Naive thymus-derived CD8-positive, alpha-beta T cell (primary cell): ENCODE results near the gene EFCAB8. TPM values are rescaled to one million over a fixed set of nuclear protein-coding genes. Genes with fewer than 3 reads are reported as not detected.
"Not testable (repeated sequence)": the region's sequence is repeated elsewhere in the genome, so short reads cannot be mapped to it uniquely, and the experiment has no call there.

Experiments
- ATAC-seq, 2 donors: fragments of 150-1000 bp; cut with Tn5 transposase in 1 of 2; sonication (Bioruptor Pico), chemical (Tn5 transposase) in 1 of 2; 1 replicate in 1 of 2; 2 replicates in 1 of 2; pipeline ENCODE4 v1.10.0; 2021; ENCODE audit warnings: mild to moderate bottlenecking in 2 of 2, moderate library complexity in 2 of 2
- POLR2A ChIA-PET: fragments of 350-600 bp; sonication (Branson Sonifier 250); formaldehyde crosslinking; loops from one replicate; lab custom pipeline; 2021; ENCODE audit warnings: antibody characterized with exemption; lab: Charles Lee
- DNase-seq, 10 donors: peaks; one replicate each; pipeline versions ENCODE4 v3.0.0 to v3.0.0-alpha.2; 2020 to 2022
- H3K27ac Mint-ChIP-seq, 10 donors: one replicate each; pipeline ENCODE4 v1.8.0; 2020 to 2022; ENCODE audit warnings: mild to moderate bottlenecking in 10 of 10, mixed read lengths in 10 of 10, moderate library complexity in 4 of 10, inconsistent platforms in 1 of 10
- H3K27me3 Mint-ChIP-seq, 5 donors: one replicate each; pipeline ENCODE4 v1.8.0; 2021 to 2022; ENCODE audit warnings: mixed read lengths in 5 of 5
- H3K36me3 Mint-ChIP-seq, 3 donors: one replicate each; pipeline ENCODE4 v1.8.0; 2020 to 2022; ENCODE audit warnings: mixed read lengths in 3 of 3, mild to moderate bottlenecking in 2 of 3, inconsistent platforms in 1 of 3
- H3K4me1 Mint-ChIP-seq, 4 donors: one replicate each; pipeline ENCODE4 v1.8.0; 2021 to 2022; ENCODE audit warnings: mixed read lengths in 4 of 4
- H3K4me3 Mint-ChIP-seq, 10 donors: one replicate each; pipeline ENCODE4 v1.8.0; 2020 to 2022; ENCODE audit warnings: mild to moderate bottlenecking in 10 of 10, mixed read lengths in 10 of 10, moderate library complexity in 6 of 10, inconsistent platforms in 1 of 10
- H3K9me3 Mint-ChIP-seq, 9 donors: one replicate each; pipeline ENCODE4 v1.8.0; 2020 to 2022; ENCODE audit warnings: mixed read lengths in 9 of 9, mild to moderate bottlenecking in 3 of 9, inconsistent platforms in 1 of 9, moderate library complexity in 1 of 9
- polyA plus RNA-seq, 3 donors: library from polyadenylated mRNA; unstranded; fragments of 300-500 nt; fragmentation: Illumina TruSeq; gene quantifications; one replicate each; pipeline ENCODE4 v1.2.3, GENCODE V29; 2021
- total RNA-seq, 8 experiments: library from RNA in 2 of 8; stranded (reverse) in 2 of 8; gene quantifications; one replicate each; pipeline ENCODE4 v1.2.3 and lab custom pipeline; 2021 to 2026

Gene EFCAB8
- total and polyA plus RNA-seq, 5 experiments from 2014 or later: 2.2 to 2.9 TPM; not detected in 3

DNA sequence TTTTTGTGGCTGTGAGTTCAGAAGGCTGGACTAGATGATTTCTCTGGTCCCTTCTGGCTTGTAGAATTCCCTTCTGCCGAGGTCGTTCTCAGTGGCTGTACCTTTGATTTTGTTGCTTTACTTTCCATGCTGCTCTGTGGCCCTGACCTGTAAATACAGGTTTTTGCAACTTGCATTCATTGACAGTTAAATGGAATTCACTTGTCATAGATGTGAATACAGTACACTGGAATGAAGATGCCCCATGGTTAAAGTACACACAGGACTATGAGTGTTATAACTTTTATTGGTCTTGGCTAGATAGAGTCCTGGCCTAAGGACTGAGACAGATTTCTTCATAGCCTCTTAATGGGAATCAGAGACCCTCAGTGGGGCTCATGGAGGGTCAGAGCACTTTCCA, 12.9 kb upstream of the EFCAB8 start:
- POLR2A ChIA-PET: no interaction called here
- Mint-ChIP-seq H3K9me3 (no peaks in the 10 kb centered on the region), H3K4me1 (peaks cover 25 to 60% (median 39%) of the 10 kb centered on the region in 4 donors), H3K36me3 (peaks cover 4 to 92% (median 25%) of the 10 kb centered on the region in 3 donors), H3K27me3 (no peaks in the 10 kb centered on the region), H3K27ac (peak overlapping the region in 5 of 10 donors; percentile 8 to 83 (median 51)), H3K4me3 (no peak overlapping the region)
- DNase-seq (no peak), ATAC-seq (no peak)

DNA sequence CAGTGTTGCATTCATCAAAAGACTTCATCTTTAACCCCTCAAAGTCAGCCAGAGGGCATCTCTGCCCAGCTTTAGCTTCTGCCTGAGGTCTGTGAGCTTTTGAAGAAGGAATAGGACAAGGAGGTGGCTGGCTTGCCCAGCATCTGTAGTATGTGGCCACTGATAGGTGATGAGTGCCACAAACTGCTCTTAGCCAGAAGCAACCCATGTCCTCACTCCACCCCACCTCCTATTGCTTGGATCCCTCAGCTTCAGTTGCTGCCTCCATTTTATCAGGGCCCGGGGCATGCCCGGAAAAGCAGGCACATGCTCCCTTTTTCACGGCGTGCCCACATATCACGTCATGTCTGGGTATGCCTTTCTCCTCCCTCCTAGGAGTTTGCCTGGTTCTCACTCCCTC, 11.9 kb upstream of the EFCAB8 start:
- H3K9me3 Mint-ChIP-seq: no peaks in the 10 kb centered on the region
- peaks cover 4 to 95% (median 25%) of the 10 kb centered on the region in 3 donors for H3K36me3 Mint-ChIP-seq
- H3K27me3 Mint-ChIP-seq: no peaks in the 10 kb centered on the region
- peak overlapping the region in 7 of 10 donors; percentile 10 to 62 (median 56) for H3K27ac Mint-ChIP-seq
- DNase-seq: no peak
- peaks cover 20 to 50% (median 30%) of the 10 kb centered on the region in 4 donors for H3K4me1 Mint-ChIP-seq
- POLR2A ChIA-PET: interaction anchor here (0.6 kb wide), 1 partner anchor 667 kb away, joined by 3 read pairs; no protein-coding TSS in a partner anchor
- ATAC-seq: no peak
- H3K4me3 Mint-ChIP-seq: peak overlapping the region in 1 of 10 donors; percentile 16

GRCh38 chr20:32847964-32848363, 10.8 kb upstream of the EFCAB8 start:
- peaks cover 16 to 41% (median 21%) of the 10 kb centered on the region in 4 donors for H3K4me1 Mint-ChIP-seq
- peaks cover 4 to 94% (median 24%) of the 10 kb centered on the region in 3 donors for H3K36me3 Mint-ChIP-seq
- no peaks in the 10 kb centered on the region for H3K27me3 Mint-ChIP-seq
- no peak for DNase-seq
- POLR2A ChIA-PET: no interaction called here
- no peaks in the 10 kb centered on the region for H3K9me3 Mint-ChIP-seq
- ATAC-seq: no peak
- peak overlapping the region in 5 of 10 donors; percentile 7 to 69 (median 61) for H3K27ac Mint-ChIP-seq
- H3K4me3 Mint-ChIP-seq: no peak overlapping the region

GRCh38 chr20:32848846-32849245, 9.9 kb upstream of the EFCAB8 start:
- peaks cover 4 to 94% (median 26%) of the 10 kb centered on the region in 3 donors for H3K36me3 Mint-ChIP-seq

GRCh38 chr20:32849577-32849976, 9.1 kb upstream of the EFCAB8 start:
- H3K27me3 Mint-ChIP-seq: no peaks in the 10 kb centered on the region
- DNase-seq: no peak
- POLR2A ChIA-PET: no interaction called here
- peak overlapping the region in 4 of 10 donors; percentile 8 to 63 (median 20) for H3K27ac Mint-ChIP-seq
- H3K36me3 Mint-ChIP-seq: peaks cover 4 to 91% (median 26%) of the 10 kb centered on the region in 3 donors
- H3K9me3 Mint-ChIP-seq: no peaks in the 10 kb centered on the region
- ATAC-seq: no peak
- peaks cover 12 to 31% (median 16%) of the 10 kb centered on the region in 4 donors for H3K4me1 Mint-ChIP-seq
- H3K4me3 Mint-ChIP-seq: no peak overlapping the region

More at GRCh38 chr20:32848846-32849245, 9.9 kb upstream of the EFCAB8 start:
- H3K4me1 Mint-ChIP-seq: peaks cover 15 to 37% (median 20%) of the 10 kb centered on the region in 4 donors
- H3K9me3 Mint-ChIP-seq: no peaks in the 10 kb centered on the region
- ATAC-seq (no peak), DNase-seq (no peak)
- H3K4me3 Mint-ChIP-seq: no peak overlapping the region
- POLR2A ChIA-PET: no interaction called here
- no peaks in the 10 kb centered on the region for H3K27me3 Mint-ChIP-seq
- H3K27ac Mint-ChIP-seq: peak overlapping the region in 3 of 10 donors; percentile 19 to 49 (median 36)

- H3K4me3 Mint-ChIP-seq: no peak overlapping the region
- H3K9me3 Mint-ChIP-seq: no peaks in the 10 kb centered on the region
- POLR2A ChIA-PET: no interaction called here
- peaks cover 8 to 24% (median 19%) of the 10 kb centered on the region in 4 donors for H3K4me1 Mint-ChIP-seq
- peak overlapping the region in 8 of 10 donors; percentile 0 to 88 (median 38) for H3K27ac Mint-ChIP-seq
- DNase-seq: no peak
- no peaks in the 10 kb centered on the region for H3K27me3 Mint-ChIP-seq
- H3K36me3 Mint-ChIP-seq: peaks cover 0 to 79% (median 6%) of the 10 kb centered on the region in 3 donors
- no peak for ATAC-seq
These were observed 3.3 kb upstream of the EFCAB8 start for GRCh38 chr20:32855387-32855786.

GRCh38 chr20:32858189-32858588, 534 bp upstream of the EFCAB8 start:
- DNase-seq (no peak), ATAC-seq (no peak)
- Mint-ChIP-seq H3K4me1 (peaks cover 8 to 25% (median 19%) of the 10 kb centered on the region in 4 donors), H3K4me3 (no peak overlapping the region), H3K9me3 (no peaks in the 10 kb centered on the region), H3K36me3 (peaks cover 0 to 54% (median 2%) of the 10 kb centered on the region in 3 donors), H3K27ac (peak overlapping the region in 5 of 10 donors; percentile 26 to 66 (median 58)), H3K27me3 (no peaks in the 10 kb centered on the region)
- POLR2A ChIA-PET: no interaction called here

- H3K4me3 Mint-ChIP-seq: no peak overlapping the region
- H3K9me3 Mint-ChIP-seq: no peaks in the 10 kb centered on the region
- peak overlapping the region in 3 of 10 donors; percentile 5 to 41 (median 18) for H3K27ac Mint-ChIP-seq
- POLR2A ChIA-PET: interaction anchor here (0.6 kb wide), 1 partner anchor 195 kb away, joined by 3 read pairs; no protein-coding TSS in a partner anchor
- DNase-seq (no peak), ATAC-seq (no peak)
- peaks cover 7 to 12% (median 10%) of the 10 kb centered on the region in 4 donors for H3K4me1 Mint-ChIP-seq
- no peaks in the 10 kb centered on the region for H3K27me3 Mint-ChIP-seq
- peaks cover 0 to 31% (median 0%) of the 10 kb centered on the region in 3 donors for H3K36me3 Mint-ChIP-seq
These were observed 2.7 kb downstream of the EFCAB8 start for GRCh38 chr20:32861446-32861845.

DNA sequence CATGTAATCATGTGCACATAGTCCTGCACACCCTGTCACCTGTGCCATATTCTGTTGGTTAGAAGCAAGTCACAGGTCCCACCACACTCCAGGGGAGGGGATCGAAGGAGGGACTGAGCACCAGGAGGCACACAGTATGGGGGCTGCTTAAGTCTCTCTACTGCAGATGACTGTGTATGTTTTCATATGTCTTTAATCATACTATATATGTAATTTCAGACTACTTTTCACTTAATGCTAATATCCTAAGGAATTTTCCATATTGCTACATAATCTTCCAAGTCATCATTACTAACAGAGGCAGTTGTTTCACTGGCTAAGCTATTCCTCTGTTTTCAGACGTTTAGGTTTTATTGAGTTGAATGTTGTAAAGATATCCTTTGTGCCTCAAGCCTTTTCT, 10.8 kb downstream of the EFCAB8 start:
- POLR2A ChIA-PET: no interaction called here
- Mint-ChIP-seq H3K27ac (peak overlapping the region in 1 of 10 donors; percentile 7), H3K36me3 (peaks cover 0 to 10% (median 8%) of the 10 kb centered on the region in 3 donors), H3K9me3 (no peaks in the 10 kb centered on the region), H3K4me3 (no peak overlapping the region), H3K27me3 (no peaks in the 10 kb centered on the region), H3K4me1 (peaks cover 0 to 14% (median 2%) of the 10 kb centered on the region in 4 donors)
- ATAC-seq (no peak), DNase-seq (no peak)

DNA sequence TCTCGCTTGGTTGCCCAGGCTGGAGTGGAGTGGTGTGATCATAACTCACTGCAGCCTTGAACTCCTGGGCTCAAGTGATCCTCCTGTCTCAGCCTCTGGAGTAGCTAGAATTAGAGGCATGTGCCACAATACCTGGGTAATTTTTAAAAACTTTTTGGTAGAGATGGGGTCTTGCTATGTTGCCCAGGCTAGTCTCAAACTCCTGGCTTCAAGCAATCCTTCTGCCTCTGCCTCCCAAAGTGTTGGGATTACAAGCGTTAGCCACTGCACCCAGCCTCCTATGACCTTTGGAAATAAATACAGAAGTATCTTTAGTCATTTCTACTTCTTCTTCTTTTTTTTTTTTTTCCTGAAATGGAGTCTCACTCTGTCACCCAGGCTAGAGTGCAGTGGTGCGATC, 11.8 kb downstream of the EFCAB8 start:
- not testable (repeated sequence) for DNase-seq, H3K9me3 Mint-ChIP-seq, ATAC-seq, H3K27ac Mint-ChIP-seq, H3K27me3 Mint-ChIP-seq, H3K4me3 Mint-ChIP-seq
- Mint-ChIP-seq H3K4me1 (peaks cover 0 to 14% (median under 1%) of the 10 kb centered on the region in 4 donors), H3K36me3 (peaks cover 0 to 17% (median 8%) of the 10 kb centered on the region in 3 donors)
- POLR2A ChIA-PET: interaction anchor here (0.7 kb wide), 1 partner anchor 1012 kb away, joined by 3 read pairs; no protein-coding TSS in a partner anchor

GRCh38 chr20:32870985-32871384, 12.3 kb downstream of the EFCAB8 start:
- Mint-ChIP-seq H3K36me3 (peaks cover 0 to 20% (median 8%) of the 10 kb centered on the region in 3 donors), H3K4me3 (no peak overlapping the region), H3K27me3 (no peaks in the 10 kb centered on the region), H3K4me1 (peaks cover 0 to 11% (median under 1%) of the 10 kb centered on the region in 4 donors), H3K9me3 (no peaks in the 10 kb centered on the region), H3K27ac (no peak overlapping the region)
- POLR2A ChIA-PET: interaction anchor here (0.7 kb wide), 1 partner anchor 1012 kb away, joined by 3 read pairs; no protein-coding TSS in a partner anchor
- DNase-seq: no peak
- ATAC-seq: no peak

DNA sequence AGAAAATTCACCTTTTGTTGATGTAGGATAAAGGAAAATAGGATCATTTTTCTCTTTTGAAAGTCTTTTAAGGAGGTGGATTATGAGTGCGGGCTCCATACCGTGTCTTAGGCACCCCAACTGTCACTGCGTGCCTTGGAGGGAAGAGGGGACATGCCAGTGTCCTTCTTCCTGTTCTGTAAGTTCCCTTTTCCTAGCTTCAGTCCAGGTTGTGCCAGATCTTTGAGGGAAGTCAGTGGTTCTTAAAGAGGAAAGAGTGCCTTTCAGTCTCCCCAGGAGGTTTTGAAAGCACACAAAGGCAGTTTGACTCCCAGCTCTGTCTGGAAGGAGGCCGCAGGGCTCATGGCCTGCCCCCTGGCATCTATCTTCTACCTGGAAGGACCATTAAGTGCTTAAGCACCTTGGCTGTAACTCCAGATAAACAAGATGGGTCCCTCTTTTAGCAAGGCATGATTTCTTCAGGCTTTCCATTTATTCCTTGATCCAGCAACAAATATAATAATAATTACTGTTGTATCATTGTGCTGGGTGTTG, 13.0 kb downstream of the EFCAB8 start:
- DNase-seq (no peak), ATAC-seq (no peak)
- no peaks in the 10 kb centered on the region for H3K9me3 Mint-ChIP-seq
- no peak overlapping the region for H3K27ac Mint-ChIP-seq
- H3K27me3 Mint-ChIP-seq: no peaks in the 10 kb centered on the region
- no peak overlapping the region for H3K4me3 Mint-ChIP-seq
- peaks cover 0 to 20% (median 8%) of the 10 kb centered on the region in 3 donors for H3K36me3 Mint-ChIP-seq
- POLR2A ChIA-PET: no interaction called here
- H3K4me1 Mint-ChIP-seq: peaks cover 0 to 4% (median under 1%) of the 10 kb centered on the region in 4 donors

GRCh38 chr20:32872266-32872665, 13.5 kb downstream of the EFCAB8 start:
- no peaks in the 10 kb centered on the region for H3K9me3 Mint-ChIP-seq
- DNase-seq (no peak), ATAC-seq (no peak)
- H3K4me3 Mint-ChIP-seq: no peak overlapping the region
- peaks cover 0 to 2% (median 0%) of the 10 kb centered on the region in 4 donors for H3K4me1 Mint-ChIP-seq
- H3K27ac Mint-ChIP-seq: peak overlapping the region in 1 of 10 donors; percentile 49
- POLR2A ChIA-PET: no interaction called here
- peaks cover 0 to 20% (median 8%) of the 10 kb centered on the region in 3 donors for H3K36me3 Mint-ChIP-seq
- no peaks in the 10 kb centered on the region for H3K27me3 Mint-ChIP-seq
